Measurements from ENCODE around the gene HOXB6. TPM values are rescaled to one million over a fixed set of nuclear protein-coding genes. Genes with fewer than 3 reads are reported as not detected.

Gene HOXB6
- polyA plus RNA-seq, 4 donors: 25.6 to 153 (median 86.0) TPM

DNA sequence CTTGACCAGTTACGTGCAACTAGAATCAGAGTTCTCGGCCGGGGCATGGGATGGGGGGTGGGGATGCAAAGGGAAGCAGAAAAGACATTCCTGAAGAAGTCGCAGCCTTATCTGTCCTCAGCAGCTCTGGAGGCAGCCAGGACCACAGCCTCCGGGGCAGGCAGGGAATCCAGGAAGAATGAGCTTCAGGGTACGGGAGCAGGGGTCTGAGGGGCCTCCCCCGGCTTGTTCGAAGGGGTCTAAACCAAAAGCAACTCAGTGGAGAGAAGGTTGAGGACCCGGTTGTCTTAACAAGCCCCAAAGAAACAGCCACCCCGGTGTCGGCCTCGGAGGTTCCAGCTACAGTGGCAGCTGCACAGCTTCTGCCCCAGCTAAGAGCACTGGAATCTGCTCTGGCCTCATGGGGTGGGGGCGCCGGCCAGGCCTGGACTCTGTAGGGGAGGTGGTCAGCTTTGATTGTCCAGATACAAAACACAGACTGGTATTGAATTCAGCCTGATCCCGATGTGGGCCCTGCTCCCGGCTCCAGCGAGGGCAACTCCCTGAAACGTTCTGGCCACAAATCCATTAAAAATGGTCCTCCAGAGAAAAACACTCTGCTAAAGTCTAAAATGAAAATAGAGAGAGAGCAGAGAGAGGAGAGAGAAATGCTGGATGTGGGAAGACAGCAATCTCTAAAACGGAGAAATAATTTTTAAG lies 34.3 kb downstream of the HOXB6 start:
- no peak for DNase-seq (ENCODE audit: low read depth in 4 of 4, low spot score in 3 of 4)

DNA sequence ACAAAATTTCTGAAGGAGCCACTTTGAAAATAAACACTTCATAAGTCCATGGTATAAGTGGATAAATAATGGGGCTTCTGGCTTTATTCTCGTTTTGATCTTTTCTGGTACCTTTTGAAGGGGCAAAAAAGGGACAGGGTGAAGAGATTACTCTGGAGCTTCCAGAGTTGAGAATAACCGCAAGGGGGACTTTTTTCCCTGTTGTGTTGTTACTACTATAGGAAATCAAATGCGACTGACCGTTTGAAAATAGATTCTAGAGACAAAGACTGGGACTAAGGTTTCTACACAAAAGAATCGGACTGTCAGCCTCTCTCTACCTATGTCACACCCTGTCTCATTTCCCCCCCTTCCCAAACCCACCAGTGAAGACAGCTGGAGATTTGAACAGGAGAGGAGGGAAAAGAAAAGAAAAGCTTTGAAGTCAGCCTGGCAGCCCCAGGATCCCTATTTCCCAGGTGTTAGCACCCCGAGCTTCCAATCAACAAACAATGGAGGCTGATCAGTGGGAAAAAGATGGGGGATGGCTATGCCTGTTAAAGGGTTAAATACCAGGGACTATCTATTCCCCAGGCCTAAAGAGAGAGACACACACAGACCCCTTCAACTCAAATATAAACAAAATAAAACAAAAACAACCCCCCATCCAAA lies 35.0 kb downstream of the HOXB6 start:
- no peak for DNase-seq (ENCODE audit: low read depth in 4 of 4, low spot score in 3 of 4)

GRCh38 chr17:48569240-48569582 lies 35.6 kb downstream of the HOXB6 start:
- no peak for DNase-seq (ENCODE audit: low read depth in 4 of 4, low spot score in 3 of 4)

DNA sequence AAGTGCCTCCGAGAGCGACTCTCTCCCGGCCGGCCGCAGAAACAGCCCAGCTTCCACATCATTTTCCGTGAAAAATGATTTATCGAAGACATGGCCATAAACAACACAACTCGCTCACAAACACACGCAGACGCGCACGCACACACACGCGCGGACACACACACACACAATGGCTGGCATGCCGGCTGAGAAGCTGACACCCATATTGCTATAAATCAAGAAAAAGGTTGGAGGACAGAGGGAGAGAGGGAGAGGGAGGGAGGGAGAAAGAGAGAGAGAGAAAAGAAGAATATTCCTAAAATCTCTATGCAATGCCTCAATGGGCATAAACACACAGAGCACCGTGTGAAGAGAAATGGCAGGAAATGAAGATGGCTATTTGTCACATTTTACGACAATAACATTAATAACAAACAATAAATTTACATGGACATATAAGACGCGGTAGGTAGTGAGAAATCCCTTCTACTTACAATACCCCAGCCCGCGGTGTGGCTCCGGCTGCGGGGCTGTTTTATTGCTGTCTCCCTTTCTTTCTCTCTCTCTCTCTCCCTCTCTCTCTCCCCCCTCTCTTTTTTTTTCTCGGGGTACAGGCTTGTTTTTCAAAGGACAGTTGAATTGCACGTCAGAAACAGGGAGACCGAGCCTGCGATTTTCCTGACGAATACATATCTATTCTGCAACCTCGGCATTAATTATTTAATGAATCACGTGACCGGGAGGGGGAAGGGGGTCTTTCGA lies 36.1 kb downstream of the HOXB6 start:
- no peak for DNase-seq (ENCODE audit: low read depth in 4 of 4, low spot score in 3 of 4)

DNA sequence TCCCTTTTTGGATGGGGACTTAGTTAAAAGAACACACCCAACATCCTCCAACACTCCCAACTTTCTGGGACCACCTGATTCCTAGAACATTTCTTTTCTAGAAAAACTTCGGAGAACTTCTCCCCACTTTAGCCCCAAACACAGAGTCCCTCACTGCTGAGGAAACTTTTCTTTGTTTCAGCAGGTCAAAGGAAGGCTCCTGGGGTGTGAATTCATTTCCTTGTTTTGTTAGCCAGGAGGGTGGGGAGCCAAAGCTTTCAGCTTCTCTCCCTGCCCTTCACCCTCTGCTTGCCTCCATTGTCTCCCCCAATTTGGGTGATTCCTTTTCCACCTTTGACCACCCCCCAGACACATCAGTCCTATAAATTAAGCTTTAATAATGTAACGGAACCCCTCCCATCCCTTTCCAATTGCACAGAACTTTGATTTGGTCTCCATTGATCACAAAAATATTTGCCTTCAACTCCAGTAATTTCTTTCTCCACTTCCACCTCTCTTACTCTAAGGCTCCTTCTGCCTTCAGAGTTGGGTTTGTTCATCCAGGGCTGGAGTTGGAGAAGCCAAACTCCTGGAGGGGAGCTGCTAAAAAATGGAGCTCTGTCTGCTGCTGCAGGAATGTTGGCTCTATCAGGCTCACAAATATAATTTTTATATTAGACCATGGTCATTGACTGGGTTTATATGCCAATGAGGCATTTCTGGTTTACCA lies 37.0 kb downstream of the HOXB6 start:
- no peak for DNase-seq (ENCODE audit: low read depth in 4 of 4, low spot score in 3 of 4)

- no peak for DNase-seq (ENCODE audit: low read depth in 4 of 4, low spot score in 3 of 4)
Measured at GRCh38 chr17:48567209-48567608, 37.6 kb downstream of the HOXB6 start.

DNA sequence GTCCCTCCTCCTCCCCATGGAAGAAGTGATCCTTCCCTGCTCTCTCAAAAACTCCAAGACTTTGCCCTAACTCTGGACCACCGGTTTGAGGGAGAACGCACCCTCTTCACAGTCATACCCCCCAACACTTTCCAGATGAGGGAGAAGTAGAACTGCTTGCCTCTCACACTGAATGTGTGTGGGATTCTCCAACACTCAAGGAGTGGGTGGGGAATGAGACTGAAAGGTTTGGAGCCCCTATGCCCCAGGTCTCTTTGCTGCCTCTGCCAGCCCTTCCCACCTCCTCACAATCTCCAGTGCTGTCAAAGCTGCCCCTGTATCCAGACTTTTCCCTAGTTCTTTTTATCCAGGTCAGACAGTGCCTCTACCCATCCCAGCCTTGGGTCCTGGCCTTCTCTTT lies 38.1 kb downstream of the HOXB6 start:
- no peak for DNase-seq (ENCODE audit: low read depth in 4 of 4, low spot score in 3 of 4)

GRCh38 chr17:48565925-48566710 lies 38.7 kb downstream of the HOXB6 start:
- no peak for DNase-seq (ENCODE audit: low read depth in 4 of 4, low spot score in 3 of 4)

GRCh38 chr17:48565022-48565554 lies 39.7 kb downstream of the HOXB6 start:
- DNase-seq (ENCODE audit: low read depth in 4 of 4, low spot score in 3 of 4): no peak

GRCh38 chr17:48564188-48565021 lies 40.4 kb downstream of the HOXB6 start:
- no peak for DNase-seq (ENCODE audit: low read depth in 4 of 4, low spot score in 3 of 4)

DNA sequence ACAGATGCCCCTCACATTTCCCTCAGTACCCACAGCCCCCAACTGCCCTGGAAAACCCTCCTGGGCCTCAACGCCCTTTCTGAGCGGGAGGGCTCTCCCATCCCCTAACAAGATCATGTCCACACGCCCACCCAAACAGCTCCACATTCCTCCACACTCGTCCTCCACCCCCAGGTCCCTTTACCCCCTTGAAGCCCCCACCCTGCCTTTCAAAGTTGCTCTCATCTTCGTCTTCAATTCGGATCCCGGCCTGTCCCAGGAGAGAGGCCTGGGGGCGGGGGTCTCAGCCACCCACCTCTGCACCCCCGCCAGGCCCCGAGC lies 41.0 kb downstream of the HOXB6 start:
- no peak for DNase-seq (ENCODE audit: low read depth in 4 of 4, low spot score in 3 of 4)

DNA sequence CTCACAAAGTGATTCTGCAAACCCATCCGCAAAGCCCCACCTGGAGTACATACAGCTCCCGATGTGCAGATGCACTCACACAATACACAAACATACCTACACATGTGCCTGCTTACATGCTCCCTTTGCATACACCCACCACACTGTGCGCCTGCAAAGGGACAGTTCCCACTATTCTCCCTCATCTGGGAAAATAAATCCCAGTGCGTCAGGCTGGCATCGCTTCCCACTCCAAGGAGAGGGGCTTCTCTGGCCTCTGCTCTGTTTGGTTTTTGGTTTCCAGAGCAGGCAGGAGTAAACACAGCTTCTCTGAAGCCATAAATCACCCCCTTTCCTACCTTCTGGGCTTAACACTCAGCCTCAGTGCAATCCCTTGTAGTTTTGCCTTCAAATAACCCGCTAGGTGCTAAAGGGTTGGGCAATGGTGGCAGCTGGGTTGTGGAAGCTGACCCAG lies 41.4 kb downstream of the HOXB6 start:
- peak in 1 of 4 donors; percentile 73 for DNase-seq (ENCODE audit: low read depth in 4 of 4, low spot score in 3 of 4)

DNA sequence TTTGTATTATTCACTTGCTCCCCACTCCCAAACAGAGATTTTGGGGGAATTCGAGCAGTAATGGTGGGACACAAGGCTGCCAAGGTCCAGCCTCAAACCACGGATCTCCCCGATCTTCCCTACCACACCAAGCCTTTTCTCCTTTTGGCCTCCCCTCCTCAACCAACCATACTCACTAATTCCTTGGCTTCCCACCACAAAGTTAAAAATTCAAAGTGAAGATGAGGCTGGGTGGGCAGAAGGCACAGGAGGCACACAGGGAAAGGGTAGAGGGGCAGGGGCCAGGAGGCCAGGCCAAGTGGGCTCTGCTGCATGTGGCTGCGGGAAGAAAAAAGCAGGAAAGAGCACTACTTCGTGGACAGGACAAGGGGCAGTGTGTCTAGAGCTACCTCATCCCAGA lies 41.9 kb downstream of the HOXB6 start:
- DNase-seq (ENCODE audit: low read depth in 4 of 4, low spot score in 3 of 4): no peak

DNA sequence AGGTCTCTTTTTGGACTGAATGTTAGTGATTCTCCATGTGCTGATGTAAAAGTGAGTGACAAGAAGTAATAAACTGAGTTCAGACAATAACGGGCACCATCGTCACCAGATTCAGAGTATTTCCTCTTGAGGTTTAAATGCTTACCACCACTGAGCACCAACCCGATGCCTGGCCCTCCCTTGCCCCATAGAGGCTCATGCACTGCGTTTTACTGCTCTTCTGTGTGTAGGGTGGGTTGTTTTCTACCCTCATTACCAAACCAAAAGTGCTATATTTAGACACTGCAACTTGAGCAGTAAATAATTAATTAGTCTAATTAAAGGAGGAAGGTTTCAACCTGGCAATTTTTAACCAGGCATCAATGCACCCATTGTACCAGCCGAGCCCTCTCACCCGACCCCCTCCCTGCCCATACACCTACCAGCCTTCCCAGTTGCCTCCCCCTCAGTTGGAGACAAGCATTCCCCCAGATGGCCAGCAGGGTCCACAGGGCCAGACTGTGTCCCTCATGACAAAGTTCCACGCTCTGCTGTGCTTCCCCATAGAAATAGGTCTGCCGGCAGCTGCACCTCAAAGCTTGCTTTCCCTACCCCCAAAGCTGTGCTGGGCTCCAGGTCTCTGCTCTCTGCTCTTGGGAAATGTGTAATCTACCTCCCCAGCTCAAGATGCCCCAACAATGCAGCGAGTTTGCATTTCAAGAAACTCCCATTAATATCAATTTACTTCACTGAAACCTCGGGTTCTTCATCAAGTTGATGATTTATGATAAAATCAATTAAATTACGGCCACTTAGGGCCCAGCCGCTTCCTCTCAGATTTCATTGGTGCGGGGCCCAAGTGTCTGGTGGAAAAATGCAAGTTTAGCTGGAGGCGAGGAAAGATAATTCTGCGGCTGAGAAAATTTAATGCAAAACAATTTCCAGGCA lies 42.6 kb downstream of the HOXB6 start:
- DNase-seq (ENCODE audit: low read depth in 4 of 4, low spot score in 3 of 4): no peak

GRCh38 chr17:48559840-48560817 lies 44.7 kb downstream of the HOXB6 start:
- DNase-seq (ENCODE audit: low read depth in 4 of 4, low spot score in 3 of 4): no peak

DNA sequence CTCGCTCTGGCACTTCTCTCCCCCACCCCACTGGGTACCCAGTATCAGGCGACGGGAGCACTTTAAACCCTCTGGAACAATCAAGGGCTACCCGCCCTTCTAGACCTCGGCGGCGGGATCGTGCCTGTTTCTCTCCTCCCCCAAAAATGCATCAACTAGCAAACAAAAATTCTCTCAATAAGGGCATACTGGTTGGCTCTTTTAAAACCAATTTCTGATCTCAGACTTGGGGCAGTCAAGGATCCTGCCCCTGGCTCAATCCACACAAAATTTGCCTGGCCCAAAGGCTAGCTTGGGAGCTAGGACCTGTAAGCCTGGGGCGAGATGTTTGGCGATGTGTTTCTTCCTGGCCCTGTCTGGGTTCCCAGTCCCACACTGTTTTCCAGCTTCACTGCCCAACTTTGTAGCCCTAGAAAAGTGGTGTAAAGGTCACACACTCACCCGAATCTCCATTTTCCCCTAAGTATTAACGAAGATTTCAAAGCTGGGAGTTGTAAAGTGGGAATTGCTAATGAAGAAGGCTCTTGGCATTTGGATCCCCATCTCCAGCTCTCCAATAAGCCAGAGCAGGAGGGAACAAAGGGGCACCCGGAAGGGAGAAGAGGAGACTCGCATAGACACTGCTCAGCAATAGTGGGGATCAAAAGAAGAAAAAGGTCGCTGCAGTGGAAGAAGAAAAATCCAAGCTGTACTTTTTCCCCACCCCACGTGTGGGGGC lies 45.5 kb downstream of the HOXB6 start:
- no peak for DNase-seq (ENCODE audit: low read depth in 4 of 4, low spot score in 3 of 4)

- DNase-seq (ENCODE audit: low read depth in 4 of 4, low spot score in 3 of 4): no peak
Measured at GRCh38 chr17:48558831-48559121, 46.0 kb downstream of the HOXB6 start.

Data from left renal pelvis (tissue), 4 donors.